Right kidney (tissue), 1 donor: ENCODE data around the gene FBXO41.
A peak's percentile ranks its signal among the peaks of the same experiment; 100 is the strongest.

ENCODE experiments used
- DNase-seq: peaks from one replicate; pipeline ENCODE4 v3.0.0-alpha.2; 2016

The FBXO41 gene

GRCh38 chr2:73290049-73290839, 6.0 kb upstream of the FBXO41 start:
- no peak for DNase-seq

- DNase-seq, result no peak
Measured at GRCh38 chr2:73289304-73289703, 5.0 kb upstream of the FBXO41 start.

- DNase-seq, result no peak
Measured at GRCh38 chr2:73286134-73286655, 1.9 kb upstream of the FBXO41 start.

- DNase-seq, result no peak
Measured at GRCh38 chr2:73285159-73285739, 971 bp upstream of the FBXO41 start.

- peak; percentile 48 for DNase-seq
Measured at GRCh38 chr2:73283545-73284295, 558 bp downstream of the FBXO41 start.

DNA sequence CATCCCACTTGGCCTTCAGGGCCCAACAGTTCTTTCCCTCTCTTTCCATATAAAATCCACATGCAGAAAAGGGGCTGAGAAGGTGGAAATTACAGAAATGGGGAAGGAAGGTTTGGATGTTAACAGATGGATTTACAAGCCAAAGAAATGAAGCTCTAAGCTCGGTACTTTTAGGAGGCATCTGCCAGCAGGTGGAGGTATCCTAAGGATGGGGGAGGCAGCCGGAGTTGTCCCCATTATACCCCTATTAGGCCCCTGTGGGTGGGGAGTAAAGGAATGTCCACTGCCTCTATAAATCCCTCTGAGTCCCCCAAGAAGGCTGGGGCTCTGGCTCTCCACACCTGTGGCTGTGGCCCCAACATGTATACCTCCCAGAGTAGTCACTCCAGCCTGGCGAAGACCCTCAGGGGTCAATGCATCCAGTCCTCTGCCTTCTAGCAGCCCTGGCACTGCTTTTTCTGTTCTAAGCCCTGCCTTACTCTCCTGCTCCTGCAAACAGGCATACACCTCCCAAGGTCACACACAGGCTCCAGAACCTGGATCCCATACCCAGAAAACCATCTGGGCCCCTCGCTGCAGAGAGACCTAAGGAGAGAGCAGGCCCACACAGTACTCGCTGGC, 1.2 kb downstream of the FBXO41 start:
- DNase-seq, result no peak

DNA sequence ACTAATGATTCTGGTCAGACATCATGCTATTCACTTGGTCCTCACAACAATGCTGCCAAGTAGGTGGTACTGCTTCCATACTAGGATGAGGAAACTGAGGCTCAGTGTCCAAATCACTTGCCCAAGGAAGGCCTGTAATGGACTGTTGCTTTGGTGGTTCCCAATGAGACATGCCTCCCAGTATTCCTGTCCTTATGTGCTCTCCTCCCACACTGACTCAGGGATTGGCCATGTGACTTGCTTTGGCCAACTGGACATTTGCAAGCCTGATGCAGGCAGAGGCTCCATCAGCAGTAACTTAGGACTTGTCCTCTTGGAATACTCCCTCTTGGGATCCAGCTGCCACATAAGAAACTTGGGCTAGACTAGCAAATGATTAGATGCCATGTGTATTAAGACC, 3.0 kb downstream of the FBXO41 start:
- DNase-seq, result no peak

DNA sequence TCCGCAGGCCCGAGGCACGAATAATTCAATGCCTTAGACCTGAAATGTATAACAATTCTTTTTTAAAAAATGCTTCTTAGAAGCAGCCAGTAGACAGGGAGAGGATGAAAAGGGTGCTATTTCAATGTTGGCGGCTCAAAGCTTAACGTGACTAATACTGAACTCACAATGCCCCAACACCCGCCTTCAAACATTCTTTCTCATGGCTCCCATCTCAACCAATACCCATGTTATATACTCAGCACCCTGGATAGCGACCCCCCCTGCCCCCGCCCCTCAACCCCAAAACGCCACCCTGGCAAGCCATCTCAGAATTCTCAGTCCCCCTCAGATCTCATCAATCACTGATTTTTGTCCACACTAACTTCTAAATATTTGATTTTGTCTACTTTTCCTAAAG, 4.4 kb downstream of the FBXO41 start:
- no peak for DNase-seq

GRCh38 chr2:73272270-73272669, 12.0 kb downstream of the FBXO41 start:
- no peak for DNase-seq

GRCh38 chr2:73269686-73270465, 14.4 kb downstream of the FBXO41 start:
- no peak for DNase-seq

DNA sequence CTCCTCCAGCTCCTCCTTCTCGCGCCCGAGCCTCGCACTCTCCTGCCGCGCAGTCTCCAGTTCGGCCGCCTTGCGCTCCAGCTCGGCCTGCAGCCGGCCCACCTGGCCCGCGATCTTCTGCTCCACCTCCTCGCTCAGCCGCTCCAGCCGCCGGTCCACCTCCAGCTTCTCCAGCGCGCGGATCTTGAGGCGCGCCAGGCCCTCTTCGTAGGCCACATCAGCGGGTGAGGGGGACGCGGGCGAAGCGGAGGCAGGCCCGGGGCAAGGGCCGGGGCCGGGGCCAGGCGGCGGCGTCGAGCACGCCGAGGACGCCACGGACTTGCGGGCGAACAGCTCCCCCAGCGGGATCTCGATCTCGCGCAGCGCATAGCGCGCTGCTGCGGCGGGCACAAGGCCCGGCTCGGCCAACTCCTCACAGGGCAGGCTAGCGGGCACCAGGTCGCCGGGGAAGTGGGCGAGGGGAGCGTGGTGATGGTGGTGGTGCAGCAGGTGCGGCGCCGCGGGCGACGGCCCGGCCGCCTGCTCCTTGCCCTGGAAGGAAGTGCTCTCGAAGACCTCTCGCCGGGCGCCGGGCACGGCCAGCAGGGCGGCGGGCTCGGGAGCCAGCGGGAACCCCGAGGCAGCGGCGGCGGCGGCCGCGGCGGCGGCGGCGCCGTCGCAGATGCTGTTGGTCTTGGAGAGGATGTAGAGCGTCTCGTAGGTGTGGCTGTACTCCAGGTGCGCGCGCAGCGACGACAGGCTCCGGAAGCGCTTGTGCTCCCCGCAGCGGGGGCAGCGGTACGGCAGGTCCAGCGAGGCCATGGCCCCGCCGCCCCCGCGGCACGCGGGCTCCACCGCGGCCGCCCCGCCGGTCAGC, 15.2 kb downstream of the FBXO41 start:
- DNase-seq, result peak; percentile 77

DNA sequence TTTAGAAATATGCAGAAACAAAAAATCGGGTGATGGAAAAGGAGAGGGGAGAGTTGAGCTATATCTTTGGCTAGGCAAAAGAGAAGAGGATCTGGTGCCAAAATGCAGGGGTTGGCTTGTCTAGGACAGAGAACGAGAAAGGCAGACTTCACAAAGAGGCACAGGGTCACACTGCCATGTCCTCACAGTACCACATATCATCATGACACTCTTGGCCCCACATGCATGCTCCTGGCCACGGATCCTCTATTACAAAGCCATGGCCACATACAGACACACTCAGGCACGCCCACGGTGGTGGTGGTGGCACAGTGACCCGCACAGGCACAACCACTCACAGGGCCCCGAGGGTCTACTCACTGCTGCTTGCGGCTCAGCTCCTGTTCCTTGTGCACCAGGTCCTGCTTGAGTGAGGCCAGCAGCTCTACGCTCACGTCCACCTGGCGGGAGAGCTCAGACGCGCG, 15.9 kb downstream of the FBXO41 start:
- no peak for DNase-seq

DNA sequence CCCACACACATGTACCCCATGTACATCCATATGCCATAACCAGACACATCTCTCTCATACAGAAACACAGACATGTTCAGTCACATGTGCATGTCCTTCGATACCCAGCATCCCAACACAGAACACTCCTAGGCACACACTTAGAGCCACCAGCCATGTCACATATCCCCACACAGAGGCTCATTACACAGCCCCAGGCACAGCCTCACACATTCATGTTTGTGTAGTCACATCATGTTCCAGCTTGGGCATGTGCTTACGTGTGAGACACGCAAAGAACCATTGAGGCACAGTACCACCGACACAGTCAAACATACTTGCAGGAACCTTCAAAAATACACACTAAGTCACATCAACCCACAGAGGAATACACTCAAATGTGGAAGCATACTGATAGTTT, 17.3 kb downstream of the FBXO41 start:
- no peak for DNase-seq

DNA sequence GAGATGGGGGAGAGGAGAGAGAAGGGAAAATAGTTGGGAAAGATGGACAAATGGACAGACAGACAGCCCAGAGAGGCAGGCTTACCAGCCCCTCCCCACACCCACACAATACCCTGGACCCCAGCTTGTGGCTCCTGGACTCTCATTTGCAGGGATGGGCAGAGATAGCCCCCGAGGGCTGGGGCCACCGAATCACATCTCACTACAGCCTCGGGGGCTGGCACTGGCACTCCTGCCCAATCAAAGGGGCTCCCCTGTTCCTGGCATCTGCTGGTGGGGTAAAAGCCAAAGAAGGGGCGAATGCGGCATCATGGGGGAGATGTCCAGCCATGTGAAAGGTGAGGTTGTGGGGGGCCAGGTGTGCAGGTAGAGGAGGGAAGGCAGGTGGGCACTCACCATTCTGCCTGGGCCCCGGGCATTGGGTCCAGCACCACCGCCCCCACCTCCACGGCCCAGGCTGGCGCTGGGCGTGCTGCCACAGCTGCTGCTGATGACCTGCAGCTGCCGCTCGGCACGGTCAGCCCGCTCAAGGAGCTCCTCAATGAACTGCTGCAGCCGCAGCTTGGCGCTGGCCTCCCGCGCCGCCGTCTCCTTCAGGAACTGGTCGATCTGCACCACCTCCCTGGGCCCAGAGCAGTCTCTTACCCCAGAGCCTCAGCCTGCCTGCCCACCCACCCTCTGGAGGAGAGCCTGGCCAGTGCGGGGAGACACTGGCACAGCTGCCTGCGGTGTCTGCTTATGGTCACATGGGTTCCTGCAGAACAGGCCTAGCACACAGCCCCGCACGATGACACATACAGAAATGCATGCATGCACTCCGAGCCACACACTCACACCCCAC, 18.0 kb downstream of the FBXO41 start:
- DNase-seq, result no peak

DNA sequence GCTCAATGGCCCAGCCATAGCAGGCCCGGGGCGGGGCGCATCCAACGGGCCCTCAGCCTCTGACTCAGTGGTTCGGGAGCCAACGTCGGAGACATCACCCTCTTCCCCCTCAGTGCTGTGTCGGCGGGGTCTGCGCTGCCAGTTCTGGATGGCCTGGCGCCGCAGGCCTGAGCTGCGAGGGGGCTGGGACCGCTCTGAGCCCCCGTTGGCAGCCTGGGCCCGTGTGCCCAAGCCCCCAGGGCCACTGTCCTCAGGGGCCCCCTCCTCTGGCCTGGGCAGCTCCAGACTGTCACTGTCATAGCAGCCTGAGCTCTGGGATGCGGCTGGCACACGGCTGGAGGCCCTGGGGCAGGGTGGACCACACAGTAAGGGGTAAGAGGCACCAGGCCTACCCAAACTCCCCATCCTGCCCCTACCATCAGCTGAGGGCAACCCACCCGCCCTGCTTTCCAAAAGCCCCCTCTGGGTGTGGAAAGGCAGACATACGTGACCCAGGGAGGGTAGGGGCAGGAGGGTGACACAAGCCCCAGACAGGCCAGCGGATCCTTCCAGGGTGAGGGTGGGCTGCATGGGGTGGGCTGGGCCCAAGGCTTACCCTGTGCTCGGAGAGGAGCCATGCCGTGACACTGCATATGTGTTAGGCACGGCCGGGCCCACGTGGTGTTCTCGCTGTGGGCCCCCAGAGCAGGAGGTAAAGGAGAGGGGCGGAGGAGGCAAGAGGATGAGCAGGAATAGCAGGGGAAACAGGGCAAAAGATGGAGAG, 18.8 kb downstream of the FBXO41 start:
- no peak for DNase-seq

GRCh38 chr2:73264783-73265182, 19.5 kb downstream of the FBXO41 start:
- DNase-seq, result no peak

GRCh38 chr2:73264332-73264606, 20.0 kb downstream of the FBXO41 start:
- DNase-seq, result no peak

DNA sequence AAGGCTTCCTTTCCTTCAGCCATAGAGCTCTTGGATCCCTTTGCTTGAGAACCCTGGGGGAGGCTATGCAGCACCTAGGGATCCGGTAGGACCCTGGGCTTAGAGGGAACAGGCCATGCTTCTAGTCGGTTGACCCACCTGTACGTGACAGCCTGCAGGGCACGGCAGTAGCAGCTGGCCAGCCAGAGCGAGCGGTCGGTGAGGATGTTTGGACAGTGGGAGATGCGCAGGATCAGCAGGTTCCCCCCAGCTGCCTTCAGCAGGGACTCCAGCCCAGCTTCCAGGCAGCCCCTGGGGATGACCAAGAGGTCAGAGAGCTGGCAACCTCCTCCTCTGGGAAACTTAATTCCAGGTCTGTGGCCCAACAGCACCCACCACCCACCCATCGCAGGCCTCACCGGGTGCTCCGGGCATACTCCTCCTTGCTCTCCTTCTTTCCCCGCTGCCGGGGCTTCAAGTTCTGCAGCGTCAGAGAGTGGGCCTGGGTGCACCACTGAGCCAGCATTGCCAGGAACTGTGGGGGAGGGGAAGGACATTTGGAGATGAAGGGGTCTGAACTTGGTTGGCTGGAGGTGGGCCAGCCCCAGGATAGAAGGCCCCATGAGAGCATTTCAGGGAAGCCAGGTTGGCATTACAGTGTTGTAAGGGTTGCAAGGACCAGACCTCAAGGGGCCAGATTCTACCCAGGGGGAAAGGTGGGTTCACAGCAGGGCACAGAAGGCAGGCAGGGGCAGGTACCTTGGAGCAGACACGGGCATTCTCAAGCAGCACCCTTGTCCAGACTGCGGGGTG, 20.5 kb downstream of the FBXO41 start:
- no peak for DNase-seq
